ENCODE results near the gene TMA7.

GRCh38 chr3:48407542-48408099, 32.4 kb upstream of the TMA7 start:
- no peak for TF ChIP-seq CTCF (IDR thresholded peaks at IDR 0.05; ENCODE audit: extremely low read depth in 1 of 2, insufficient read depth in 1 of 2, low read depth in 1 of 2, low read length in 2 of 2)
- no peak for TF ChIP-seq MYC (IDR thresholded peaks at IDR 0.05; ENCODE audit: low read depth, low read length)
- TF ChIP-seq POLR2AphosphoS5 (IDR thresholded peaks at IDR 0.05; ENCODE audit: insufficient read depth, low read depth, low read length): no peak
- TF ChIP-seq POLR2A (IDR thresholded peaks at IDR 0.05; ENCODE audit: low read depth, low read length): no peak
- TF ChIP-seq, protein P1, sequence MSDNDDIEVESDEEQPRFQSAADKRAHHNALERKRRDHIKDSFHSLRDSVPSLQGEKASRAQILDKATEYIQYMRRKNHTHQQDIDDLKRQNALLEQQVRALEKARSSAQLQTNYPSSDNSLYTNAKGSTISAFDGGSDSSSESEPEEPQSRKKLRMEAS (IDR thresholded peaks at IDR 0.05; ENCODE audit: insufficient read depth, insufficient read length): no peak

All from endothelial cell of umbilical vein (primary cell).